H9 (cell line): ENCODE measurements around the gene AP3S1. TPM values are rescaled to one million over a fixed set of nuclear protein-coding genes. Genes with fewer than 3 reads are reported as not detected.
"Not testable (repeated sequence)": the region's sequence is repeated elsewhere in the genome, so short reads cannot be mapped to it uniquely, and the experiment has no call there.

Source experiments
- DNase-seq: peaks from one replicate; pipeline ENCODE4 v3.0.0-alpha.2; 2017
- H2AFZ ChIP-seq: one replicate; pipeline ENCODE4 v1.6.1; 2013; ENCODE audit warnings: mild to moderate bottlenecking, low read length, control low read depth, moderate library complexity
- H2AK5ac ChIP-seq: 2 replicates; pipeline ENCODE4 v1.6.1; 2013; ENCODE audit warnings: low read length, control low read depth, mixed read lengths; ENCODE audit not compliant: insufficient read length
- H2BK120ac ChIP-seq: one replicate; pipeline ENCODE4 v1.6.1; 2013; ENCODE audit warnings: low read depth, mild to moderate bottlenecking, low read length, control low read depth, inconsistent platforms; ENCODE audit not compliant: poor library complexity, severe bottlenecking
- H2BK12ac ChIP-seq: 2 replicates; pipeline ENCODE4 v1.6.1; 2013; ENCODE audit warnings: low read length, control low read depth, mixed read lengths, low read depth; ENCODE audit not compliant: insufficient read length
- H2BK15ac ChIP-seq: 2 replicates; pipeline ENCODE4 v1.6.1; 2013; ENCODE audit warnings: low read depth, low read length, control low read depth
- H2BK20ac ChIP-seq: one replicate; pipeline ENCODE4 v1.6.1; 2013; ENCODE audit warnings: low read depth, mild to moderate bottlenecking, low read length, control low read depth, inconsistent platforms; ENCODE audit not compliant: poor library complexity, severe bottlenecking
- H2BK5ac ChIP-seq: 2 replicates; pipeline ENCODE4 v1.6.1; 2013; ENCODE audit warnings: low read length, control low read depth, mixed read lengths; ENCODE audit not compliant: insufficient read length
- H3K14ac ChIP-seq: 2 replicates; pipeline ENCODE4 v1.6.1; 2013; ENCODE audit warnings: low read length, control low read depth; ENCODE audit not compliant: insufficient read depth
- H3K18ac ChIP-seq: 2 replicates; pipeline ENCODE4 v1.6.1; 2013; ENCODE audit warnings: low read depth, mild to moderate bottlenecking, mixed read lengths, low read length, control low read depth; ENCODE audit not compliant: insufficient read length
- H3K23ac ChIP-seq: 2 replicates; pipeline ENCODE4 v1.6.1; 2013; ENCODE audit warnings: low read length, control low read depth, mixed read lengths, low read depth; ENCODE audit not compliant: insufficient read length
- H3K23me2 ChIP-seq: 2 replicates; pipeline ENCODE4 v1.6.1; 2013; ENCODE audit warnings: low read depth, mild to moderate bottlenecking, mixed read lengths, low read length, control low read depth; ENCODE audit not compliant: insufficient read length, poor library complexity, severe bottlenecking
- H3K27ac ChIP-seq: 2 replicates; pipeline ENCODE4 v1.5.1; 2013; ENCODE audit warnings: low read length, control low read depth, mixed read lengths, low read depth; ENCODE audit not compliant: insufficient read length
- H3K27me3 ChIP-seq: 2 replicates; pipeline ENCODE4 v1.6.1; 2013; ENCODE audit warnings: low read length, control low read depth, inconsistent platforms; ENCODE audit not compliant: insufficient read depth
- H3K4ac ChIP-seq: 2 replicates; pipeline ENCODE4 v1.6.1; 2013; ENCODE audit warnings: low read depth, mild to moderate bottlenecking, control low read depth, inconsistent platforms, low read length, moderate library complexity
- H3K4me1 ChIP-seq: 2 replicates; pipeline ENCODE4 v1.6.1; 2013; ENCODE audit warnings: low read length, control low read depth, inconsistent platforms; ENCODE audit not compliant: insufficient read depth
- H3K4me2 ChIP-seq: 2 replicates; pipeline ENCODE4 v1.6.1; 2013; ENCODE audit warnings: low read length, control low read depth, mixed read lengths; ENCODE audit not compliant: insufficient read length, insufficient read depth
- H3K56ac ChIP-seq: 2 replicates; pipeline ENCODE4 v1.6.1; 2013; ENCODE audit warnings: low read depth, mild to moderate bottlenecking, mixed read lengths, low read length, control low read depth; ENCODE audit not compliant: insufficient read length
- H3K79me1 ChIP-seq: 2 replicates; pipeline ENCODE4 v1.6.1; 2013; ENCODE audit warnings: low read depth, mild to moderate bottlenecking, moderate library complexity, low read length, control low read depth, inconsistent platforms; ENCODE audit not compliant: insufficient read depth, poor library complexity, severe bottlenecking
- H3K79me2 ChIP-seq: 2 replicates; pipeline ENCODE4 v1.6.1; 2013; ENCODE audit warnings: low read length, control low read depth, inconsistent platforms; ENCODE audit not compliant: insufficient read depth
- H3K9ac ChIP-seq: 2 replicates; pipeline ENCODE4 v1.6.1; 2013; ENCODE audit warnings: low read length, control low read depth, mixed read lengths; ENCODE audit not compliant: insufficient read length; ENCODE audit errors: extremely low read depth
- H3K9me3 ChIP-seq: one replicate; pipeline ENCODE4 v1.6.1; 2013; ENCODE audit warnings: low read depth, low read length, inconsistent platforms; ENCODE audit not compliant: control insufficient read depth
- H3T11ph ChIP-seq: one replicate; pipeline ENCODE4 v1.6.1; 2013; ENCODE audit warnings: mild to moderate bottlenecking, low read length, control low read depth, inconsistent platforms
- H4K20me1 ChIP-seq: one replicate; pipeline ENCODE4 v1.6.1; 2013; ENCODE audit not compliant: control insufficient read depth, insufficient read length, insufficient read depth
- H4K5ac ChIP-seq: 2 replicates; pipeline ENCODE4 v1.6.1; 2013; ENCODE audit warnings: low read depth, mild to moderate bottlenecking, mixed read lengths, low read length, control low read depth; ENCODE audit not compliant: insufficient read length
- H4K8ac ChIP-seq: replicated peaks from 2 replicates; pipeline ENCODE4 v1.6.1; 2013; ENCODE audit warnings: low read length, control low read depth, mixed read lengths, low read depth; ENCODE audit not compliant: insufficient read length
- H4K91ac ChIP-seq: 2 replicates; pipeline ENCODE4 v1.6.1; 2013; ENCODE audit warnings: low read depth, mild to moderate bottlenecking, moderate library complexity, mixed read lengths, low read length, control low read depth; ENCODE audit not compliant: insufficient read length
- H3K27ac Mint-ChIP-seq, 3 experiments: 2 replicates in 2 of 3; 3 replicates in 1 of 3; pipeline ENCODE4 v1.8.0; 2020 to 2021; ENCODE audit warnings: mixed read lengths in 3 of 3, mild to moderate bottlenecking in 1 of 3, moderate library complexity in 1 of 3
- H3K27me3 Mint-ChIP-seq: 2 replicates; pipeline ENCODE4 v1.8.0; 2021; ENCODE audit warnings: low read depth, mild to moderate bottlenecking, moderate library complexity, mixed read lengths
- H3K36me3 Mint-ChIP-seq, 3 experiments: 2 replicates in 2 of 3; 3 replicates in 1 of 3; pipeline ENCODE4 v1.8.0; 2020 to 2021; ENCODE audit warnings: low read depth in 3 of 3, mixed read lengths in 3 of 3; ENCODE audit not compliant: insufficient read depth in 1 of 3
- H3K4me1 Mint-ChIP-seq, 2 experiments: 2 replicates each; pipeline ENCODE4 v1.8.0; 2020; ENCODE audit warnings: mixed read lengths in 2 of 2
- H3K4me3 Mint-ChIP-seq, 2 experiments: 2 replicates in 1 of 2; 3 replicates in 1 of 2; pipeline ENCODE4 v1.8.0; 2020 to 2021; ENCODE audit warnings: mild to moderate bottlenecking in 2 of 2, mixed read lengths in 2 of 2, moderate library complexity in 1 of 2
- H3K9me3 Mint-ChIP-seq, 2 experiments: 2 replicates in 1 of 2; 3 replicates in 1 of 2; pipeline ENCODE4 v1.8.0; 2020; ENCODE audit warnings: mild to moderate bottlenecking in 2 of 2, mixed read lengths in 2 of 2, moderate library complexity in 1 of 2
- WGBS: extraction: QIAGEN DNeasy Blood & Tissue Kit; methylation state at CpG from one replicate; pipeline ENCODE4 v1.1.7; 2013; ENCODE audit warnings: missing lambda C conversion rate, low lambda C conversion rate, mixed read lengths; ENCODE audit not compliant: insufficient read length; ENCODE audit errors: extremely low coverage; 5-methylcytosine and 5-hydroxymethylcytosine counted together
- total RNA-seq: library from RNA; stranded (reverse); gene quantifications from 2 replicates; pipeline ENCODE4 v1.2.1, GENCODE V29; 2021

Gene AP3S1
- total RNA-seq, 1 experiment from 2014 or later = 78.4 TPM

GRCh38 chr5:115930171-115930570 is 88.4 kb downstream of the AP3S1 start:
- H3K18ac ChIP-seq, H3K27ac ChIP-seq, H3K9me3 ChIP-seq, H2AK5ac ChIP-seq, H4K91ac ChIP-seq, H2BK120ac ChIP-seq, H3K36me3 Mint-ChIP-seq, H2BK15ac ChIP-seq, H3K14ac ChIP-seq, H2BK5ac ChIP-seq, H3K79me1 ChIP-seq, H3K4me3 Mint-ChIP-seq, H4K8ac ChIP-seq, H2AFZ ChIP-seq, H3K27ac Mint-ChIP-seq, H4K5ac ChIP-seq, H3K4me2 ChIP-seq, H2BK20ac ChIP-seq, H3K4me1 Mint-ChIP-seq, H3K56ac ChIP-seq, H3K23ac ChIP-seq, H4K20me1 ChIP-seq, H3K79me2 ChIP-seq, H3K23me2 ChIP-seq, H2BK12ac ChIP-seq, H3K27me3 Mint-ChIP-seq, H3K4me1 ChIP-seq, H3T11ph ChIP-seq, H3K4ac ChIP-seq, H3K9me3 Mint-ChIP-seq, H3K9ac ChIP-seq, DNase-seq, H3K27me3 ChIP-seq: not testable (repeated sequence)
- no CpG with 5 or more reads among the region's 17 CpGs for WGBS
